K562 (cell line): ENCODE measurements around the gene RELA. TPM values are rescaled to one million over a fixed set of nuclear protein-coding genes. Genes with fewer than 3 reads are reported as not detected.
A peak's percentile ranks its signal among the peaks of the same experiment; 100 is the strongest.

Experiments
- ATF2 ChIP-seq: sonication (generic); formaldehyde crosslinking; IDR thresholded peaks from 2 replicates; pipeline ENCODE4 v1.8.1; 2022; ENCODE audit warnings: missing genetic modification reagents
- BCOR ChIP-seq: fragments of 450-650 bp; IDR thresholded peaks from 2 replicates; pipeline ENCODE4 v1.6.1; 2016
- DDX20 ChIP-seq: fragments of 450-650 bp; IDR thresholded peaks from 2 replicates; pipeline ENCODE4 v1.6.1; 2016; ENCODE audit warnings: missing genetic modification characterization, low read depth, mild to moderate bottlenecking, missing compliant biosample characterization, moderate library complexity
- FOXP1 ChIP-seq: sonication (generic); formaldehyde crosslinking; IDR thresholded peaks from 2 replicates; pipeline ENCODE4 v1.8.0; 2022; ENCODE audit warnings: mild to moderate bottlenecking, missing genetic modification reagents
- GABPB2 ChIP-seq: fragments of 250-450 bp; sonication (Bioruptor Pico); conservative IDR thresholded peaks from 2 replicates; pipeline ENCODE4 v1.5.1; 2021; ENCODE audit warnings: mild to moderate bottlenecking
- HEY1 ChIP-seq: fragments of 250-450 bp; sonication (Bioruptor Pico); IDR thresholded peaks from 2 replicates; pipeline ENCODE4 v1.5.0; 2020; ENCODE audit warnings: mild to moderate bottlenecking, moderate library complexity, borderline replicate concordance
- JUND ChIP-seq, 2 experiments: IDR thresholded peaks; 2 replicates in 1 of 2; 3 replicates in 1 of 2; pipeline ENCODE4 v1.6.1; 2011; ENCODE audit warnings: borderline replicate concordance in 2 of 2, low read depth in 2 of 2, low read length in 2 of 2, improper control_type of control experiment in 1 of 2, missing biosample characterization in 1 of 2, missing genetic modification characterization in 1 of 2, missing genetic modification reagents in 1 of 2
- KDM5B ChIP-seq: fragments of 200-600 bp; sonication (generic); IDR thresholded peaks from 2 replicates; pipeline ENCODE4 v1.6.1; 2012; ENCODE audit warnings: low read depth, mild to moderate bottlenecking, moderate library complexity, low read length, control low read depth, inconsistent platforms; ENCODE audit not compliant: insufficient replicate concordance
- MBD2 ChIP-seq: sonication (generic); IDR thresholded peaks from 2 replicates; pipeline ENCODE4 v1.6.1; 2016; ENCODE audit warnings: low read depth, borderline replicate concordance
- MEIS2 ChIP-seq: fragments of 450-650 bp; IDR thresholded peaks from 2 replicates; pipeline ENCODE4 v1.6.1; 2014; ENCODE audit warnings: mild to moderate bottlenecking; ENCODE audit not compliant: partially characterized antibody
- MTA2 ChIP-seq: fragments of 450-650 bp; IDR thresholded peaks from 2 replicates; pipeline ENCODE4 v1.6.1; 2016; ENCODE audit warnings: low read depth
- NCOA4 ChIP-seq: fragments of 450-650 bp; IDR thresholded peaks from 2 replicates; pipeline ENCODE4 v1.6.1; 2018; ENCODE audit warnings: mild to moderate bottlenecking; ENCODE audit not compliant: partially characterized antibody
- PHTF2 ChIP-seq: fragments of 250-450 bp; sonication (Bioruptor Pico); IDR thresholded peaks from 2 replicates; pipeline ENCODE4 v1.5.0; 2021; ENCODE audit warnings: mild to moderate bottlenecking
- RBM15 ChIP-seq: fragments of 200-400 bp; formaldehyde crosslinking; IDR thresholded peaks from 2 replicates; pipeline ENCODE4 v1.6.1; 2018; ENCODE audit warnings: mild to moderate bottlenecking, low read length, moderate library complexity; ENCODE audit not compliant: insufficient read depth
- SAP30 ChIP-seq: fragments of 200-600 bp; sonication (generic); IDR thresholded peaks from 2 replicates; pipeline ENCODE4 v1.6.1; 2012; ENCODE audit warnings: borderline replicate concordance, low read depth, mild to moderate bottlenecking, moderate library complexity, low read length, control low read depth, inconsistent platforms; ENCODE audit not compliant: insufficient read depth, poor library complexity, severe bottlenecking
- SNRNP70 ChIP-seq: fragments of 200-400 bp; formaldehyde crosslinking; optimal IDR thresholded peaks from 2 replicates; pipeline ENCODE3; 2017; ENCODE audit warnings: low read depth, low read length
- YY1 ChIP-seq, 3 experiments: IDR thresholded peaks; 2 replicates each; pipeline ENCODE4 v1.6.1; 2011; ENCODE audit warnings: low read length in 2 of 3, mild to moderate bottlenecking in 2 of 3, moderate library complexity in 2 of 3, borderline replicate concordance in 1 of 3, control low read depth in 1 of 3, low read depth in 1 of 3; ENCODE audit not compliant: insufficient read depth in 3 of 3, insufficient replicate concordance in 2 of 3, control insufficient read depth in 1 of 3, insufficient read length in 1 of 3; ENCODE audit errors: extremely low read depth in 1 of 3
- ZNF561 ChIP-seq: fragments of 450-650 bp; formaldehyde crosslinking; conservative IDR thresholded peaks from 2 replicates; pipeline ENCODE4 v1.4.0; 2020; ENCODE audit warnings: mild to moderate bottlenecking, moderate library complexity
- polyA plus RNA-seq, 8 experiments: library from polyadenylated mRNA; depleted of rRNA in 4 of 8; stranded (reverse) in 5 of 8; unstranded in 3 of 8; fragments of >200 nt; fragmentation: Nextera tagmentation in 2 of 8; fragmentation: Illumina TruSeq in 1 of 8; extraction: Ambion mirVana in 2 of 8; extraction: Trizol in 1 of 8; gene quantifications; 2 replicates each; pipeline versions ENCODE4 v1.2.1 to v1.2.3, GENCODE V29; 2011 to 2014; ENCODE audit warnings: inconsistent platforms in 1 of 8, missing spikeins in 1 of 8
- total RNA-seq, 7 experiments: library from RNA; depleted of rRNA in 6 of 7; stranded (reverse); fragments of >200 nt in 6 of 7; fragmentation: Illumina TruSeq in 2 of 7; extraction: Trizol in 2 of 7; gene quantifications; 2 replicates each; pipeline versions ENCODE4 v1.2.1 to v1.2.3, GENCODE V29; 2011 to 2021; ENCODE audit warnings: low replicate concordance in 1 of 7
- TF ChIP-seq, protein P1 (sequence below): fragments of 250-450 bp; sonication (Bioruptor Pico); IDR thresholded peaks from 2 replicates; pipeline ENCODE4 v1.4.0; 2020

Gene RELA
- total and polyA plus RNA-seq, 9 of the 15 experiments (the other 6 are each of a cell fraction or from before 2014, with no cell fraction given): 6.0 to 67.4 (median 20.6) TPM

DNA sequence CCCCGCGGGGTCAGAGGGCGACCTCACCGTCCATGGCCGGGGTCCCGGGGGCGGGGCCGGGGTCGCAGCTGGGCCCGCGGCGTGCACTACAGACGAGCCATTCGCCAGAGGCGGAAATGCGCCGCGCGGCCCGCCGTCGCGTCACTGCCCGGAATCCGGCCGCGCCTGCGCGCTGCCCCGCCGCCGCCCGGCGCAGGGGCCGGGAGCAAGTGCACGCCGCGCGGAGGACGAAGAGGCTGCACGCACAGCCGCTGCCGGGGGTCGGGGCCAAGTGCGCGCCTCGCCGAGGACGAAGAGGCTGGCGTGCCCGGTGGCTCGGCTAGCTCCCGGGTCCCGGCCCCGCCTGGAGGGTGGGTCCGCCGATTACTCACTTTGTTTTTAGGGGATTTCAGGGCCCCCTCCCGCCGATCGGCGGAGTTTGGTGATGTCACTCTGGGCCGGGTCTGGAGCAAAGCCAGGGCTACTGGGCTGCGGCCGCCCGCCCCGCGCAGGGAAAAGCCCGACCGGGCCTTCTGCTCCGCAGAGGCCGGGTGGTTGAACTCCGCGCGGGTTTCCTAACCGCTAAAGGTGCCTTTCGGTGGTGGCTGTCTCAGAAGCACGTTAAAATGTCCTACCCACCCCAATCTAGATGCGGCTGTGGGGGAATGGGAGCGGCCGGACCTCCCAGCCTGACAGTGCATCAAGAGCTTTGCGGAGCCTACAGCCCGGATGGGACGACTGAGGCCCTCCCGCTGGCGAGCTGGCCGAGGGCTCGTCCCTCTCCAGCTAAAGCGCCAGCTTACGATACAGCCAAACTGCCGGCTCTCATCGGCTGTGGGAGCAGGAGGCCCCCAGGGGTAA is at the start of gene RELA (continued):
- TF ChIP-seq, protein P1, sequence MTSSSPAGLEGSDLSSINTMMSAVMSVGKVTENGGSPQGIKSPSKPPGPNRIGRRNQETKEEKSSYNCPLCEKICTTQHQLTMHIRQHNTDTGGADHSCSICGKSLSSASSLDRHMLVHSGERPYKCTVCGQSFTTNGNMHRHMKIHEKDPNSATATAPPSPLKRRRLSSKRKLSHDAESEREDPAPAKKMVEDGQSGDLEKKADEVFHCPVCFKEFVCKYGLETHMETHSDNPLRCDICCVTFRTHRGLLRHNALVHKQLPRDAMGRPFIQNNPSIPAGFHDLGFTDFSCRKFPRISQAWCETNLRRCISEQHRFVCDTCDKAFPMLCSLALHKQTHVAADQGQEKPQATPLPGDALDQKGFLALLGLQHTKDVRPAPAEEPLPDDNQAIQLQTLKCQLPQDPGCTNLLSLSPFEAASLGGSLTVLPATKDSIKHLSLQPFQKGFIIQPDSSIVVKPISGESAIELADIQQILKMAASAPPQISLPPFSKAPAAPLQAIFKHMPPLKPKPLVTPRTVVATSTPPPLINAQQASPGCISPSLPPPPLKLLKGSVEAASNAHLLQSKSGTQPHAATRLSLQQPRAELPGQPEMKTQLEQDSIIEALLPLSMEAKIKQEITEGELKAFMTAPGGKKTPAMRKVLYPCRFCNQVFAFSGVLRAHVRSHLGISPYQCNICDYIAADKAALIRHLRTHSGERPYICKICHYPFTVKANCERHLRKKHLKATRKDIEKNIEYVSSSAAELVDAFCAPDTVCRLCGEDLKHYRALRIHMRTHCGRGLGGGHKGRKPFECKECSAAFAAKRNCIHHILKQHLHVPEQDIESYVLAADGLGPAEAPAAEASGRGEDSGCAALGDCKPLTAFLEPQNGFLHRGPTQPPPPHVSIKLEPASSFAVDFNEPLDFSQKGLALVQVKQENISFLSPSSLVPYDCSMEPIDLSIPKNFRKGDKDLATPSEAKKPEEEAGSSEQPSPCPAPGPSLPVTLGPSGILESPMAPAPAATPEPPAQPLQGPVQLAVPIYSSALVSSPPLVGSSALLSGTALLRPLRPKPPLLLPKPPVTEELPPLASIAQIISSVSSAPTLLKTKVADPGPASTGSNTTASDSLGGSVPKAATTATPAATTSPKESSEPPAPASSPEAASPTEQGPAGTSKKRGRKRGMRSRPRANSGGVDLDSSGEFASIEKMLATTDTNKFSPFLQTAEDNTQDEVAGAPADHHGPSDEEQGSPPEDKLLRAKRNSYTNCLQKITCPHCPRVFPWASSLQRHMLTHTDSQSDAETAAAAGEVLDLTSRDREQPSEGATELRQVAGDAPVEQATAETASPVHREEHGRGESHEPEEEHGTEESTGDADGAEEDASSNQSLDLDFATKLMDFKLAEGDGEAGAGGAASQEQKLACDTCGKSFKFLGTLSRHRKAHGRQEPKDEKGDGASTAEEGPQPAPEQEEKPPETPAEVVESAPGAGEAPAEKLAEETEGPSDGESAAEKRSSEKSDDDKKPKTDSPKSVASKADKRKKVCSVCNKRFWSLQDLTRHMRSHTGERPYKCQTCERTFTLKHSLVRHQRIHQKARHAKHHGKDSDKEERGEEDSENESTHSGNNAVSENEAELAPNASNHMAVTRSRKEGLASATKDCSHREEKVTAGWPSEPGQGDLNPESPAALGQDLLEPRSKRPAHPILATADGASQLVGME: no peak
- TF ChIP-seq MTA2 (no peak), DDX20 (tag) (no peak), HEY1 (no peak), KDM5B (peak; percentile 83), MEIS2 (peak; percentile 78), ATF2 (CRISPR knock-in tag) (peak; percentile 35; the same call in 1 of the 2 replicates), MBD2 (peak; percentile 16; the same call in 1 of the 2 replicates), SAP30 (peak; percentile 68), FOXP1 (CRISPR knock-in tag) (no peak; the same call in none of the 2 replicates), ZNF561 (CRISPR knock-in tag) (no peak), BCOR (peak; percentile 71; the same call in 1 of the 2 replicates), SNRNP70 (no peak), PHTF2 (CRISPR knock-in tag) (no peak), YY1 (IDR thresholded peaks at IDR 0.05; ENCODE audit: borderline replicate concordance in 1 of 3, control insufficient read depth in 1 of 3, extremely low read depth in 1 of 3, insufficient read depth in 3 of 3, insufficient read length in 1 of 3, insufficient replicate concordance in 2 of 3, low read depth in 1 of 3, low read length in 2 of 3) (peak in 2 of 3 experiments; percentile 53 to 86), RBM15 (no peak), NCOA4 (no peak), GABPB2 (CRISPR knock-in tag) (no peak), JUND (IDR thresholded peaks at IDR 0.05; ENCODE audit: borderline replicate concordance, low read depth, low read length) (peak; percentile 90), JUND (tag; IDR thresholded peaks at IDR 0.05; ENCODE audit: borderline replicate concordance, low read depth, low read length) (peak; percentile 90; the same call in 1 of the 3 replicates)
